Measurements from ENCODE around the gene PMFBP1. TPM values are rescaled to one million over a fixed set of nuclear protein-coding genes. Genes with fewer than 3 reads are reported as not detected.

Gene PMFBP1
- total and polyA plus RNA-seq, 4 donors = 0.62 to 1.3 (median 1.0) TPM

- no peak overlapping the region for H3K4me3 ChIP-seq
- no peak for DNase-seq
- no peaks in the 10 kb centered on the region for H3K27me3 ChIP-seq (ENCODE audit: control insufficient read depth in 3 of 3, insufficient read depth in 3 of 3, low read length in 2 of 3)
- H3K36me3 ChIP-seq (ENCODE audit: control insufficient read depth in 4 of 4, insufficient read depth in 4 of 4, low read length in 4 of 4) = no peaks in the 10 kb centered on the region
- no peak for ATAC-seq (ENCODE audit: insufficient read depth, low FRiP score)
- TF ChIP-seq, protein P1, sequence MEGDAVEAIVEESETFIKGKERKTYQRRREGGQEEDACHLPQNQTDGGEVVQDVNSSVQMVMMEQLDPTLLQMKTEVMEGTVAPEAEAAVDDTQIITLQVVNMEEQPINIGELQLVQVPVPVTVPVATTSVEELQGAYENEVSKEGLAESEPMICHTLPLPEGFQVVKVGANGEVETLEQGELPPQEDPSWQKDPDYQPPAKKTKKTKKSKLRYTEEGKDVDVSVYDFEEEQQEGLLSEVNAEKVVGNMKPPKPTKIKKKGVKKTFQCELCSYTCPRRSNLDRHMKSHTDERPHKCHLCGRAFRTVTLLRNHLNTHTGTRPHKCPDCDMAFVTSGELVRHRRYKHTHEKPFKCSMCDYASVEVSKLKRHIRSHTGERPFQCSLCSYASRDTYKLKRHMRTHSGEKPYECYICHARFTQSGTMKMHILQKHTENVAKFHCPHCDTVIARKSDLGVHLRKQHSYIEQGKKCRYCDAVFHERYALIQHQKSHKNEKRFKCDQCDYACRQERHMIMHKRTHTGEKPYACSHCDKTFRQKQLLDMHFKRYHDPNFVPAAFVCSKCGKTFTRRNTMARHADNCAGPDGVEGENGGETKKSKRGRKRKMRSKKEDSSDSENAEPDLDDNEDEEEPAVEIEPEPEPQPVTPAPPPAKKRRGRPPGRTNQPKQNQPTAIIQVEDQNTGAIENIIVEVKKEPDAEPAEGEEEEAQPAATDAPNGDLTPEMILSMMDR (IDR thresholded peaks at IDR 0.05; ENCODE audit: control extremely low read depth, extremely low read depth) = no peak
- 93 to 96% methylated on average over 4 of the region's 4 CpGs for WGBS, 2 donors
- H3K27ac ChIP-seq (ENCODE audit: low read depth in 1 of 2, low read length in 1 of 2) = no peak overlapping the region
- no peaks in the 10 kb centered on the region for H3K4me1 ChIP-seq (ENCODE audit: control insufficient read depth in 5 of 5, insufficient read depth in 5 of 5, low read length in 5 of 5)
- no peaks in the 10 kb centered on the region for H3K9me3 ChIP-seq (ENCODE audit: control insufficient read depth in 4 of 4, insufficient read depth in 3 of 4, low read length in 3 of 4)
- H3K9ac ChIP-seq (ENCODE audit: insufficient read depth in 1 of 2, low read length in 2 of 2) = no peak overlapping the region
These were observed 33.8 kb downstream of the PMFBP1 start for GRCh38 chr16:72138064-72138572.

GRCh38 chr16:72137380-72138063 is 34.4 kb downstream of the PMFBP1 start:
- no peaks in the 10 kb centered on the region for H3K36me3 ChIP-seq (ENCODE audit: control insufficient read depth in 4 of 4, insufficient read depth in 4 of 4, low read length in 4 of 4)
- H3K9me3 ChIP-seq (ENCODE audit: control insufficient read depth in 4 of 4, insufficient read depth in 3 of 4, low read length in 3 of 4) = no peaks in the 10 kb centered on the region
- H3K4me3 ChIP-seq = no peak overlapping the region
- no peak overlapping the region for H3K27ac ChIP-seq (ENCODE audit: low read depth in 1 of 2, low read length in 1 of 2)
- 87 to 93% methylated on average over 15 of the region's 15 CpGs for WGBS, 2 donors
- H3K4me1 ChIP-seq (ENCODE audit: control insufficient read depth in 5 of 5, insufficient read depth in 5 of 5, low read length in 5 of 5) = no peaks in the 10 kb centered on the region
- ATAC-seq (ENCODE audit: insufficient read depth, low FRiP score) = no peak
- TF ChIP-seq, protein P1 (IDR thresholded peaks at IDR 0.05; ENCODE audit: control extremely low read depth, extremely low read depth) = no peak
- H3K9ac ChIP-seq (ENCODE audit: insufficient read depth in 1 of 2, low read length in 2 of 2) = no peak overlapping the region
- DNase-seq = no peak
- H3K27me3 ChIP-seq (ENCODE audit: control insufficient read depth in 3 of 3, insufficient read depth in 3 of 3, low read length in 2 of 3) = no peaks in the 10 kb centered on the region

DNA sequence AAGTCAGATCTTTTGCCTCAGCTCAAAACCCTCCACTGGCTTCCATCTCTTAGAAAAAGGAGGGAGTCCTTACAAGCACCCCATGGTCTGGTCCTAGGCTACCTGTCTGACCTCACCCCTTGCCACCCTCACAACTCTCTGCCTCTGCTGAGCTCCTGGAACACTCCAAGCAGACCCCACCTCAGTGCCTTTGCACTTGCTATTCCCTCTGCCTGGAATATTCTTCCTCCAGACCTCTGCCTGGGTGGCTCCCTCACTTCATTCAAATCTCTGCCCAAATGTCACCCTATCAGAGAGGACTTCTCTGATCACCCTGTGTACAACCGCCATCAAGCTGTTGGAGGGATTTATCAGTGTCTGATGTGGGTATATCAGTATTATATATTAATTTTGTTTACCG is 37.4 kb downstream of the PMFBP1 start:
- no peaks in the 10 kb centered on the region for H3K27me3 ChIP-seq (ENCODE audit: control insufficient read depth in 3 of 3, insufficient read depth in 3 of 3, low read length in 2 of 3)
- no peaks in the 10 kb centered on the region for H3K4me1 ChIP-seq (ENCODE audit: control insufficient read depth in 5 of 5, insufficient read depth in 5 of 5, low read length in 5 of 5)
- no peak overlapping the region for H3K4me3 ChIP-seq
- TF ChIP-seq, protein P1 (IDR thresholded peaks at IDR 0.05; ENCODE audit: control extremely low read depth, extremely low read depth) = no peak
- H3K9ac ChIP-seq (ENCODE audit: insufficient read depth in 1 of 2, low read length in 2 of 2) = no peak overlapping the region
- no peak overlapping the region for H3K27ac ChIP-seq (ENCODE audit: low read depth in 1 of 2, low read length in 1 of 2)
- H3K9me3 ChIP-seq (ENCODE audit: control insufficient read depth in 4 of 4, insufficient read depth in 3 of 4, low read length in 3 of 4) = no peaks in the 10 kb centered on the region
- no peaks in the 10 kb centered on the region for H3K36me3 ChIP-seq (ENCODE audit: control insufficient read depth in 4 of 4, insufficient read depth in 4 of 4, low read length in 4 of 4)
- no peak for ATAC-seq (ENCODE audit: insufficient read depth, low FRiP score)
- no peak for DNase-seq
- WGBS, 2 donors = 94% methylated on average over 2 of the region's 2 CpGs
